NCI-H2227 treated with DMSO at 0.1 percent for 48 hours (cell line): ENCODE results near the gene SET.
A peak's percentile ranks its signal among the peaks of the same experiment; 100 is the strongest.
"Not testable (repeated sequence)": the region's sequence is repeated elsewhere in the genome, so short reads cannot be mapped to it uniquely, and the experiment has no call there.

Experiments used
- DNase-seq: peaks from one replicate; lab custom pipeline; 2025; lab: John Stamatoyannopoulos, UW

Gene SET, protein sequence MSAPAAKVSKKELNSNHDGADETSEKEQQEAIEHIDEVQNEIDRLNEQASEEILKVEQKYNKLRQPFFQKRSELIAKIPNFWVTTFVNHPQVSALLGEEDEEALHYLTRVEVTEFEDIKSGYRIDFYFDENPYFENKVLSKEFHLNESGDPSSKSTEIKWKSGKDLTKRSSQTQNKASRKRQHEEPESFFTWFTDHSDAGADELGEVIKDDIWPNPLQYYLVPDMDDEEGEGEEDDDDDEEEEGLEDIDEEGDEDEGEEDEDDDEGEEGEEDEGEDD

GRCh38 chr9:128688501-128689292, at the start of gene SET:
TSS of gene SET (plus strand) at chr9:128689222. CDS start at chr9:128689583, 361 bp downstream.
- DNase-seq = peak; percentile 77

- no peak for DNase-seq
Observed at GRCh38 chr9:128640603-128641002, 48.4 kb upstream of the SET start.

DNA sequence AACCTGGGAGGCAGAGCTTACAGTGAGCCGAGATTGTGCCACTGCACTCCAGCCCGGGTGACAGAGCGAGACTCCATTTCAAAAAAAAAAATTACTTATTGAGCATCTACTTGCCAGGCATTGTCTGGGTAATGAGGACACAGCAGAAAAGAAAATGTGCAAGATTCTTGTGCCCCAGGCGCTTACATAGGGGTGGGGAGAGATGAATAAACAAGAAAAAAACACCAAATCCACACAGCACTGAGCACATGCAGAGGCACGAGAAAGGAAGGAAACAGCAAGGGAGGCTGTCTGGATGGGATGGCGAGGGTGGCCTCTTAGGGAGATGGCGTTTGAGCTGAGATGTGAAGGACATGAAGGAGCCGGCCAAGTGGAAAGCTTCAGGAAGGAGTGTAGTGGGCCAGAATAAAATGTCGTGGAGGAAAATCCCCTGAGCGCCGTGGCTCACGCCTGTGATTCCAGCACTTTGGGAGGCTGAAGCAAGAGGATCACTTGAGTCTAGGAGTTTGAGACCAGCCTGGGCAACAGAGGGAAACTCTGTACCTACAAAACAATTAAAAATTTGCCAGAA, 46.3 kb upstream of the SET start:
- no peak for DNase-seq

DNA sequence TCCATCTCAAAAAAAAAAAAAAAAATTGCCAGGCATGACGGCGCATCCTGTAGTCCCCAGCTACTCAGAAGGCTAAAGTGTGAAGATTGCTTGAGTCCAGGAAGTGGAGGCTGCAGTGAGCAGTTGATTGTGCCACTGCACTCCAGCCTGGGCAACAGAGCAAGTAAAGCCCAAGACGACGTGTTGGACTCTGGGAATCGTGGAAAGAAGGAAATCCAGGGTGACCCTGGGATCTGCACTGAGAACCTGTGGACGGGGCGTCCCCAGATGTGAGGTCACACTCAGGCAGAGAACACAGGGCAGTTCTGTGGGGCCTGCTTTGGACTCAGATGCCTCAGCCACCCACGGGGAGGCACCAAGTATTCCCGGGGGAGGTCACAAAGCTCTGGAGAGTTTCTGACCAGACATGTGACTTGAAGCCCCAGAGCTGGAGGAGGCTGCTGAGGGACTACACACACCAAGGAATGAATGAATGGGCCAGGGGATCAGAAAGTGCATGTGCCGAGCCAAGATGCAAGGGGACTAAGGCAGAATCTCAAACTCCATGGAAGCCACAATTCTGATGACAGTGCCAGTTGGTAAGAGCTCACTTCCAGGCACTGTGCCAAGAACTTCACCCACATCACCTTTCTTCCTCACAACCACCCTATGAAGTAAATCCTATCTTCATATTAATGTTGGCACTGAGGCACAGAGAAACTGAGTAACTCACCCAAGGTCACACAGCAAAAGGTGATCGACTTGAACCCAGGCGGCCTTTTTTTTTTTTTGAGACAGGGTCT, 45.3 kb upstream of the SET start:
- DNase-seq = no peak

- DNase-seq = not testable (repeated sequence)
Observed at GRCh38 chr9:128648206-128648605, 40.8 kb upstream of the SET start.

DNA sequence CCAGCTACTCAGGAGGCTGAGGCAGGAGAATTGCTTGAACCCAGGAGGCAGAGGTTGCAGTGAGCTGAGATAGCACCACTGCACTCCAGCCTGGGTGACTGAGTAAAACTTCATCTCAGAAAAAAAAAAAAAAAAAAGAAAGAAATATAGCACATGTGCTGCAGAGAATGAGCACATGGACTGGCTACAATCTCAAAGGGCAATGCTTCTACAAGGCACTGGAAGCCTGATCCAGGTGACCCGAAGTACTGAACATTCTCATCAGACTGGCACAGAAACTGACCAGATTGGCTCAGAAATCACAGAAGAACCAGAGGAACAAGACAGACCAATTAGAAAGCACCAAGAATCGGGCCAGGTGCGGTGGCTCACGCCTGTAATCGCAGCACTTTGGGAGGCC, 37.2 kb upstream of the SET start:
- DNase-seq = no peak

DNA sequence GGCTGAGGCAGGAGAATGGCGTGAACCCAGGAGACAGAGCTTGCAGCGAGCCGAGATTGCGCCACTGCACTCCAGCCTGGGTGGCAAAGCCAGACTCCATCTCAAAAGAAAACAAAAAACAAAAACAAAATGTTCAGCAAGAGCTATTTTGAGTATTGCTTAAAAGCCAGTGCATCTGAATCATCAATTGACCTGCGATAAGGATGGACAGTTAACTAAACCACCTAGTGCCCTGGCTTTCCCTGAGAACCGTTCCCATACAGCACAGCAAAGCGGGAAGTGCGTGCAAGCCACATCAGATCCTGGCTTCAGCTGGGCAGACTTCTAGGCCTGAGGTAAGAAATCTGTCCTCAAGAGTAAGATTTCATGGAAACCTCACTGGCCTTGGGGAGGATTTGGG, 35.1 kb upstream of the SET start:
- DNase-seq = no peak

GRCh38 chr9:128654481-128654880, 34.5 kb upstream of the SET start:
- DNase-seq = no peak

DNA sequence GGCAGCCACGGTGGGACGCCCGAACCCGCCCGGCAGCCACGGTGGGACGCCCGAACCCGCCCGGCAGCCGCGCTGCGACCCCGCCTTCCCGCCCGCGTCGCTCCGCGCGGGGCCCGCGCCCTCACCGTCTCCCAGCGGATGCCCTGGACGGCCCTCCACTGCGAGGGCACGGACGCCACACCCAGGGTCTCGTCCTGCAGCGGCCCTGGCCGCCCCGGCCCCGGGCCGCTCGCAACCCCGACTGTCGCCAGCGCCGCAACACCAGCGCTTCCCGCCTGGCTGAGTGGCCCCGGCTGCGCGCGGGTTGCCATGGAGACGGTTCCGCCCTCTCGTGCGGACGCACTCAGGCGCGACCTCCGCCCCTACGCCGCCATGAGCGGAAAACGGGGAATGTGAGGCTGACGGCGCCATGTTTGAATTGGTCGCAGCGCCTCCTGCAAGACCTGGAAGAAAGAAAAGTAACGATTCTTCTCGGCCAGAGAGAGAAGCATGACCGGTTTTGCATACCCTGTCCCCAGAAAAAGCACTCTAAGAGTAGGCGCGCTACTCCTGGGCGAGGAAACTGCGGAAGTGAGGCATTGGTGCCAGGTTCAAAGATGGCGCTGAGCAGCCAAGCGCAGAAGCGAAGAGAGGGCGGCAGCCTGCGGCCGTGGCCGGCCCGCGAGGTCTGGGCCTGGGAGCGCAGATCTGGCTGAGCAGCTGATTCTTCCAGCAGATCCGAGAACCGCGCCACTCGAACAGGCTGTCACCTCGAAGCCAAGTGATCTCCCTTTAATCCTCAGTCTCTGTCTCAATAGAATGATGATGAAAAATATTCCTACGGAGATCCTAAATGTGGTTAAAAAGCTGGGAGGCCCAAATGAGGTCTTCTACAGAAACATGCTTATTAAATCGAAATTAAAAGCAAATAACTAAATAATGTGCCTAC, 32.3 kb upstream of the SET start, which contains the start of gene DYNC2I2:
TSS of gene DYNC2I2 (minus strand) at position 432 of the 928 bp plus-strand sequence. CDS start at position 311, 121 bp downstream.
- peak; percentile 89 for DNase-seq

GRCh38 chr9:128657344-128657704, 31.7 kb upstream of the SET start:
- DNase-seq = no peak

GRCh38 chr9:128657796-128658195, 31.2 kb upstream of the SET start:
- no peak for DNase-seq

- DNase-seq = not testable (repeated sequence)
Observed at GRCh38 chr9:128666481-128666941, 22.5 kb upstream of the SET start.

DNA sequence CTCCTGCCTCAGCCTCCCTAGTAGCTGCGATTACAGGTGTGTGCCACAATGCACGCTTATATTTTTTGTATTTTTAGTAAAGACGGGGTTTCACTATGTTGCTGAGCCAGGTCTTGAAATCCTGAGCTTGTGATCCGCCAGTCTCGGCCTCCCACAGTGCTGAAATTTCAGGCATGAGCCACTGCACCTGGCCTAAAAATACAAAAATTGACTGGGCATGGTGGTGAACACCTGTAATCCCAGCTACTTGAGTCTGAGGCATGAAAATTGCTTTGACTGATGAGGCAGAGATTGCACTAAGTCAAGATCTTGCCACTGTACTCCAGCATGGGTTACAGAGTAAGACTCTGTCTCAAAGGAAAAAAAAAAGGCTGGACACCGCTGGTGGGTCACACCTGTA, 19.2 kb upstream of the SET start:
- DNase-seq = no peak

DNA sequence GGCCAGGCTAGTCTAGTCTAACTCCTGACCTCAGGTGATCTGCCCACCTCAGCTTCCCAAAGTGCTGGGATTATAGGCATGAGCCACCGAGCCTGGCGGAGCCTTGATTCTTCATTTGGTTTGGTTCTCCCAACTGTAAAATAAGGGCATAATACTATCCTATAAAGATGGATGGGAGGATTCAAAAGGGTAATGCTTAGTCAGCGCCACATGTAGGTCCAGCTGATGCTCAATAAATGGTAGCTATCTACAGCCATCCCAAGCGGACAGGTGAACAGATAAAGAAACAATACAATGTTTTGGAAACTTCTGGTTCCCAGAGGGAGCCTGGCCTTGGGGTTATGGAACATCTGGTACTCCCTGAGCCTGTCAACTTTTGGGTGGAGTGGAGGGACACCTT, 13.6 kb upstream of the SET start:
- no peak for DNase-seq

GRCh38 chr9:128677794-128678193, 11.2 kb upstream of the SET start:
- DNase-seq = no peak

DNA sequence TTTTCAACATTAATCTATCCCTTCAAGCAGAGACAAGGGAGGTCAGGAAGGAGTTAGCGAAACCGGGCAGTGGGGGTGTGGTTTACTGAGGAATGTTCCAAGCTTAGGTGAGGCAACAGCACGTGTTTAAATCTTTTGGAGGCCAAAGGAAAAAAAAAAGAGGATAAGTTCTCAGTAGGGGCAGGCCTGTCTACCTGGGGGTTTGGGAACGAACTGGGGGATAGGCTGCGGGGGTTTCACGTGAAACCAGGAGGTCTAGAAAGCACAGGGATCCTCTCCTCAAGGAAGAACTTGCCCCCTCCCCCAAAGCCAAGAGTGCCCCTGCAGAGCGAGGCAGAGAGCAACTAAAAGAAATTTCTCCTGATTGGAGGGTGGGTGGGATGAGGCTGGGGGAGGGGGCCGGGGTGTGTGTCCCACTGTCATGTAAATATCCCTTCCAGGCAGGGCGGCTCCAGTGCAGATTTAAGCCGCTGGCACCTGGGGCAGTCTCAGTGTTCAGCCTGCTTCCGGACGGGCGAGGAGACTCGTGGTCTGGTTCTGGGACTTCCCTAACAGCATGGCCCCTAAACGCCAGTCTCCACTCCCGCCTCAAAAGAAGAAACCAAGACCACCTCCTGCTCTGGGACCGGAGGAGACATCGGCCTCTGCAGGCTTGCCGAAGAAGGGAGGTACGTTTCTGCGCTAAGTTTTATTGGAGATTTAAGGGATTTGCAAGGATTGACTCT, 5.5 kb upstream of the SET start:
- DNase-seq = no peak

DNA sequence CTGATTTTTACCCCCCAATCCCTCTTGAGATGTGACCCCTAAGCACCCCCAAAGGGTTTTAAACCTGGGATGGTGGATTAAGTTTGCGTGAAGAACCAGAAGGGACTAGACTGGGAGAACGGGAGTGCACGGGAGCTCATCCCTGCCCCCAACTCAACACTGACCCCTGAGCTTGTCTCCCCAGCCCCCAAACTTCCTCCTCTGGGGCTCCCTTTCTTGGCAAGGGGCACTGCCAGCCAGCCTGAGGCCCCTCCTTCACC, 5.0 kb upstream of the SET start:
- no peak for DNase-seq

GRCh38 chr9:128684325-128685199, 4.5 kb upstream of the SET start:
- DNase-seq = no peak

- DNase-seq = no peak
Observed at GRCh38 chr9:128685636-128686489, 3.2 kb upstream of the SET start.
